ENCODE results near the gene GABBR2.
"Not testable (repeated sequence)": the region's sequence is repeated elsewhere in the genome, so short reads cannot be mapped to it uniquely, and the experiment has no call there.

GABBR2 gene

GRCh38 chr9:98599566-98600216 lies 109.0 kb downstream of the GABBR2 start:
- no peaks in the 10 kb centered on the region for H3K4me1 ChIP-seq
- DNase-seq (ENCODE audit: low spot score in 2 of 2), result no peak
- H3K9me3 ChIP-seq, result no peaks in the 10 kb centered on the region
- in situ Hi-C loops (cut with MboI; ENCODE audit: low sequenced_read_pairs), result no loop called here
- no peaks in the 10 kb centered on the region for H3K36me3 ChIP-seq (replicated peaks)
- H3K27me3 ChIP-seq (ENCODE audit: low read depth), result no peaks in the 10 kb centered on the region; the same call in 1 of the 2 replicates
- H3K4me3 ChIP-seq, result no peak overlapping the region

DNA sequence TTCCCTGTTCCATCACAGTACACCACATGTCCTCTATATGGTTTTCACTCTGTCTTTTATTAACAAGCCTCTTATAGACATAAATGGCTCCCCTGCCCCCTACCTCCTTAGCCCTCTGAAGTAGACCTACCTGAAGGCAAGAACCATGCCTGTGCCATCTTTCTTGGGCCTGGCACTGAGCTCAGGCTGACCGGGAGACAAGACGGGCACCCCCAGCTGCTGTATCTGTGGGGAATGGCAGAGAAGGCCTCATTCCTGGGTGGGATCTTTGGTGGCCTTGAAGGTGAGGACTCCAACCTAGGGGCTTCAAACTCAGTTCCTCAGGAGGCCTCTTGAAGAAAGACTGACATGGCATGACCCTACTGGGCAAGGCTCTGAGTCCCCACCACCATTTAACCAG lies 109.9 kb downstream of the GABBR2 start:
- no peaks in the 10 kb centered on the region; the same call in 1 of the 2 replicates for H3K27me3 ChIP-seq (ENCODE audit: low read depth)
- H3K4me1 ChIP-seq, result no peaks in the 10 kb centered on the region
- H3K4me3 ChIP-seq, result no peak overlapping the region
- in situ Hi-C loops (cut with MboI; ENCODE audit: low sequenced_read_pairs), result no loop called here
- DNase-seq (ENCODE audit: low spot score in 2 of 2), result no peak
- no peaks in the 10 kb centered on the region for H3K9me3 ChIP-seq
- H3K36me3 ChIP-seq (replicated peaks), result no peaks in the 10 kb centered on the region

- H3K36me3 ChIP-seq (replicated peaks), result no peaks in the 10 kb centered on the region
- no peaks in the 10 kb centered on the region for H3K9me3 ChIP-seq
- no peak overlapping the region for H3K4me3 ChIP-seq
- in situ Hi-C loops (cut with MboI; ENCODE audit: low sequenced_read_pairs), result no loop called here
- no peaks in the 10 kb centered on the region for H3K27me3 ChIP-seq (ENCODE audit: low read depth)
- DNase-seq (ENCODE audit: low spot score in 2 of 2), result no peak
- H3K4me1 ChIP-seq, result no peaks in the 10 kb centered on the region
These were observed 111.4 kb downstream of the GABBR2 start for GRCh38 chr9:98597236-98597771.

DNA sequence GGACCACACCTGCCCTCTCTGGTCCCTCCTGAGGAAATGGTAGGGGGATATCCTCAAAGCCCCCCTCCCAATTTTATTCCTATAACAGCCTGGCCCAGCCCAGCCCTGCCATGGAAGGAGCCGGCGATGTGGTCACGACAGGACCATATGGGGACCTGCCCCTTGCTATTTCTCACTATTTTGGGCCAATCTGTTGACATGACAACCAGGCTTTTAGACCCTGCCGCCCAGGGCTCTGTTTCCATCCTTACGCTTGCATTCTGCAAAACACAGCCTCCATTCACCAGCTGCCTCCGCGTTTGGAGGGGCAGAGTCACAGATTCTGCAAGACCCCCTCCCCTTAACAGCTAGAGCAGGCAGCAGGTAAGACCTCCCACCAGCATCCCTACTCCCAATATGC lies 112.2 kb downstream of the GABBR2 start:
- Histone ChIP-seq H3K27me3 (ENCODE audit: low read depth) (no peaks in the 10 kb centered on the region), H3K9me3 (no peaks in the 10 kb centered on the region), H3K4me3 (no peak overlapping the region), H3K4me1 (no peaks in the 10 kb centered on the region), H3K36me3 (replicated peaks) (no peaks in the 10 kb centered on the region)
- DNase-seq (ENCODE audit: low spot score in 2 of 2), result no peak
- in situ Hi-C loops (cut with MboI; ENCODE audit: low sequenced_read_pairs), result no loop called here

DNA sequence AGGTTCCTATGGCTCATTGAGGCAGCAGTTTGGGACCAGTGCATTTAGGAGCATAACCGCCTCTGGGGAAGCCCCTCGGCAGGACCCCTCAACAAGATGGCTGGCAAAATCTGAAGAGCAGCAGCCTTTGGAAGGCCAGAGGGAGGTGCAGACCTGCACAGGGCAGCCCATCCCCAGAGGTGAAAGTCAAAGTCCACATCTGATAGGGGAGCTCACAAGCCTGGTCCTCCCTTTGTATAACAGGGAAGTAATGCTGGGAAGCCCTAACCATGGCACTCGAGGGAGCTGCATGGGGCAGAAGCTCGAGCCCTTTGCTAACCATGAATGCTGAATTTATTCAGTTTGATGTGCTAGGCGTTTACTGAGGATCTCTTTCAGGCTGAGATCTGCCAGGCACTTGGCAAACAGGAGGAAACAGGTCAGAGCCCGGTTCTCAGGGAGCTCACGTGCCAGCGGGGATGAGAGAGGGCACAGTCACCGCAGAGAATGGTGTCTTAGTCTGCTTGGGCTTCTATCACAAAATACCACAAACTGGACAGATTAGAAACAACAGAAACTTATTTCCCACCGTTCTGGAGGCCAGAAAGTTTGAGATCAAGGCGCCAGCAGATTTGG lies 114.1 kb downstream of the GABBR2 start:
- in situ Hi-C loops (cut with MboI; ENCODE audit: low sequenced_read_pairs), result no loop called here
- no peak for DNase-seq (ENCODE audit: low spot score in 2 of 2)
- Histone ChIP-seq H3K9me3 (no peaks in the 10 kb centered on the region), H3K27me3 (ENCODE audit: low read depth) (no peaks in the 10 kb centered on the region), H3K4me1 (no peaks in the 10 kb centered on the region), H3K4me3 (no peak overlapping the region), H3K36me3 (replicated peaks) (no peaks in the 10 kb centered on the region)

GRCh38 chr9:98593354-98594253 lies 115.1 kb downstream of the GABBR2 start:
- in situ Hi-C loops (cut with MboI; ENCODE audit: low sequenced_read_pairs), result no loop called here
- no peak overlapping the region for H3K4me3 ChIP-seq
- DNase-seq (ENCODE audit: low spot score in 2 of 2), result no peak
- H3K27me3 ChIP-seq (ENCODE audit: low read depth), result no peaks in the 10 kb centered on the region
- H3K36me3 ChIP-seq (replicated peaks), result no peaks in the 10 kb centered on the region
- H3K4me1 ChIP-seq, result no peaks in the 10 kb centered on the region
- no peaks in the 10 kb centered on the region for H3K9me3 ChIP-seq

DNA sequence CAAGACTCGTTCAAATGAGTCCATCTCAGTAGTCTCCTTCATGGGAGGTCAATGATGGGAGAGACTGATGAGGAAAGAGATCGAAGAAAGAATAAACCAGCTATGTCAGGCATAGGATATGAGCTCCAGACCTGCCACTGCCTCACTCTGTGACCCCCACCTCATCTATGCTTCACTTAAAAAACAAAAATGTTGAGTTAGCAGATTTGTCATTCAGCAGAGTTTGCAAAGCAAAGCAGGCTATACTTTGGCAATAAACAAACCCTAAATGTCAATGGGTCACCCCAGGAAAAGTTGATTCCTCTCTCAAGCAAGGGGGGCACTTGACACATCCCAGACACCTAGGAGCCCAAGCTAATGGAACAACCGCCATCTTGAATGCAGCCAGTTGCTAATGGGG lies 117.0 kb downstream of the GABBR2 start:
- Histone ChIP-seq H3K27me3 (ENCODE audit: low read depth) (no peaks in the 10 kb centered on the region), H3K4me1 (no peaks in the 10 kb centered on the region), H3K9me3 (no peaks in the 10 kb centered on the region), H3K36me3 (replicated peaks) (no peaks in the 10 kb centered on the region), H3K4me3 (no peak overlapping the region)
- in situ Hi-C loops (cut with MboI; ENCODE audit: low sequenced_read_pairs), result no loop called here
- DNase-seq (ENCODE audit: low spot score in 2 of 2), result no peak

DNA sequence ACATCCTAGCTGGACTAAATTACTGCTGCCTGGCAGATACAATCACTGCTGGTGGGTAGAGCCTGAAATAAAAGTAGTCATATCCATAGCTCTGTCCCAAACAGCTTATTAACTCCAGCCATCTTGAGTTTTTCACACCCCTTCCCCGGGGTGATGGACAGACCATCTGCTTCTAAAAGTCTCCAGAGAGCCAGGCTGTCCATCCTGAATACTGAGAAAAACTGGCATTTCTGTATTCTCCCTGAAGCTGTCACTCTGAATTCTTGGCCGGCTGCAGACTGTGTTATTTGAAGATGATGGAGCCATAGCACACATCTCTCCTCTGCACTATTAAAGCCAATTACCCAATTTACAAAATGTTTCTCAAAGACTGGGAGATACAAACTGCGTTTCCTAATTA lies 118.6 kb downstream of the GABBR2 start:
- DNase-seq (ENCODE audit: low spot score in 2 of 2), result no peak
- Histone ChIP-seq H3K27me3 (ENCODE audit: low read depth) (no peaks in the 10 kb centered on the region), H3K36me3 (replicated peaks) (no peaks in the 10 kb centered on the region), H3K9me3 (no peaks in the 10 kb centered on the region), H3K4me3 (no peak overlapping the region), H3K4me1 (no peaks in the 10 kb centered on the region)
- in situ Hi-C loops (cut with MboI; ENCODE audit: low sequenced_read_pairs), result no loop called here

DNA sequence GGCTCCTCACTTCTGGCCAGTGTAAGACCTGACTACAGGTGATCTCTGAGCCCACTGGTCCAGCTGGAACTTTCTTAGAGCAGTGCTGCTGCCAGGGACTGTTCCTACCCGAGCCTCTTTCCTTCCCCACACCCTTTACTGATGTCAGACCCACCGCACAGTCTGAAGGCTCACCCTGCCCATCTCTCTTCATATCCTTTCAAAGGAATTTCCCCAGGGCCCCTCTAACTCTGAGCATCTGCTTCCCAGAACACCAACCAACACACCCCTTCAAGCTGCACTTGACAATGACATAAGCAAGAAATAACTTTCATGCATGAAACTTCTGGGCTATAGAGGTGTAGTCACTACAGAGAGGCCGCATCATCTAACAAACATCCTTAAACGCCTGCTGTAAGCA lies 119.6 kb downstream of the GABBR2 start:
- no peak for DNase-seq (ENCODE audit: low spot score in 2 of 2)
- Histone ChIP-seq H3K27me3 (ENCODE audit: low read depth) (no peaks in the 10 kb centered on the region), H3K4me3 (no peak overlapping the region), H3K36me3 (replicated peaks) (no peaks in the 10 kb centered on the region), H3K4me1 (no peaks in the 10 kb centered on the region), H3K9me3 (no peaks in the 10 kb centered on the region)
- in situ Hi-C loops (cut with MboI; ENCODE audit: low sequenced_read_pairs), result no loop called here

DNA sequence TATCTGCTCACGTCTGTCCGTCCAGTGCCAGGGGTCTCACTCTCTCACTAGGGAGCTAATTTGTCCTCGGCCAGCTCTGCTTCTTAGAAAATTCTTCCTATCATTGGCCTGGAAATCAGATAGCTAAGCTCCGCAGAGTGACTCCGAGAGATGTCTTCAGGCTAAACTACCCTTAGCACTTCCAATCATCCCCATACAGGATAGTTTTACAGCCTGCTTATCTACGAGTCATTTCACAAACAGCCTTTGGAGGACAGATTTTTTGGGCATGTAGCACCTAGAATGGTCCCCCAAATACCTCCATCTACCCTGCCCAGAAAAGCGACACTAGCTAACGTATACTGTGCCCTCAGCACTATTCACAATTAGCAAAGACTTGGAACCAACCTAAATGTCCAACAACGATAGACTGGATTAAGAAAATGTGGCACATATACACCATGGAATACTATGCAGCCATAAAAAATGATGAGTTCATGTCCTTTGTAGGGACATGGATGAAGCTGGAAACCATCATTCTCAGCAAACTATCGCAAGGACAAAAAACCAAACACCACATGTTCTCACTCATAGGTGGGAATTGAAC lies 123.8 kb downstream of the GABBR2 start:
- H3K27me3 ChIP-seq (ENCODE audit: low read depth); H3K4me1 ChIP-seq; in situ Hi-C loops (cut with MboI; ENCODE audit: low sequenced_read_pairs); DNase-seq (ENCODE audit: low spot score in 2 of 2); H3K9me3 ChIP-seq; H3K36me3 ChIP-seq (replicated peaks); H3K4me3 ChIP-seq: not testable (repeated sequence)

GRCh38 chr9:98584059-98584458 lies 124.7 kb downstream of the GABBR2 start:
- Histone ChIP-seq H3K4me1 (no peaks in the 10 kb centered on the region), H3K27me3 (ENCODE audit: low read depth) (peaks cover 6% of the 10 kb centered on the region; the same call in 1 of the 2 replicates), H3K4me3 (no peak overlapping the region), H3K9me3 (no peaks in the 10 kb centered on the region), H3K36me3 (replicated peaks) (no peaks in the 10 kb centered on the region)
- DNase-seq (ENCODE audit: low spot score in 2 of 2), result no peak
- in situ Hi-C loops (cut with MboI; ENCODE audit: low sequenced_read_pairs), result no loop called here

GRCh38 chr9:98583417-98583816 lies 125.3 kb downstream of the GABBR2 start:
- H3K27me3 ChIP-seq (ENCODE audit: low read depth), result peaks cover 6% of the 10 kb centered on the region; the same call in 1 of the 2 replicates
- no peak for DNase-seq (ENCODE audit: low spot score in 2 of 2)
- in situ Hi-C loops (cut with MboI; ENCODE audit: low sequenced_read_pairs), result no loop called here
- H3K4me1 ChIP-seq, result no peaks in the 10 kb centered on the region
- H3K9me3 ChIP-seq, result no peaks in the 10 kb centered on the region
- no peaks in the 10 kb centered on the region for H3K36me3 ChIP-seq (replicated peaks)
- H3K4me3 ChIP-seq, result no peak overlapping the region

GRCh38 chr9:98580956-98581355 lies 127.8 kb downstream of the GABBR2 start:
- in situ Hi-C loops (cut with MboI; ENCODE audit: low sequenced_read_pairs), result no loop called here
- Histone ChIP-seq H3K36me3 (replicated peaks) (no peaks in the 10 kb centered on the region), H3K4me3 (no peak overlapping the region), H3K9me3 (no peaks in the 10 kb centered on the region), H3K27me3 (ENCODE audit: low read depth) (peaks cover 6% of the 10 kb centered on the region; the same call in 1 of the 2 replicates), H3K4me1 (no peaks in the 10 kb centered on the region)
- DNase-seq (ENCODE audit: low spot score in 2 of 2), result no peak

All from HAP-1 (cell line).